ENCODE data around the gene GRID2. TPM values are rescaled to one million over a fixed set of nuclear protein-coding genes. Genes with fewer than 3 reads are reported as not detected.
"Not testable (repeated sequence)": the region's sequence is repeated elsewhere in the genome, so short reads cannot be mapped to it uniquely, and the experiment has no call there.

GRID2 gene
- total RNA-seq, 2 experiments from 2014 or later, result not detected

DNA sequence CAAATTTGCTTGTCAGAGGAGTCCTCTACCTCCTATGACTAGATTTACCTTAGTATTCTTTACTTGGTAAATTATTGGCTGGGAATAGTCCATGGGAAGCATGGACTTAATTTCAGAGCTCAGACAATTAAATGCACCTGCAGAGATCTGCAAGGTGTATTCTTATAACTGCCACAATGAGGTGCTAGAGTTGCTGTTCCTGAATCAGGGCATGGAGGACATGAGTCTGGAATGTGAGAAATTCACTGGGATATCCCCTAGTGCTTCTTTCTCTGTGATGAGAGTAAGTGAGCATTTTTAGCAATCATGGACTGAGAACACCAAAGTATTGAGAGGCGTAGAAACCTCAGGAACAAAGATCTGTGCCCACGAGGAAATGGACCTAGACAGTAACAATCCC is 32.9 kb upstream of the GRID2 start:
- CTCF ChIA-PET, result no interaction called here
- H3K4me3 Mint-ChIP-seq, result no peak overlapping the region
- DNase-seq, result no peak
- H3K36me3 Mint-ChIP-seq (ENCODE audit: low read depth), result no peaks in the 10 kb centered on the region
- peaks cover 4% of the 10 kb centered on the region for H3K9me3 Mint-ChIP-seq
- H3K4me1 Mint-ChIP-seq, result no peaks in the 10 kb centered on the region
- POLR2A ChIA-PET, result no interaction called here
- no peak overlapping the region for H3K27ac Mint-ChIP-seq
- H3K27me3 Mint-ChIP-seq, result no peaks in the 10 kb centered on the region

DNA sequence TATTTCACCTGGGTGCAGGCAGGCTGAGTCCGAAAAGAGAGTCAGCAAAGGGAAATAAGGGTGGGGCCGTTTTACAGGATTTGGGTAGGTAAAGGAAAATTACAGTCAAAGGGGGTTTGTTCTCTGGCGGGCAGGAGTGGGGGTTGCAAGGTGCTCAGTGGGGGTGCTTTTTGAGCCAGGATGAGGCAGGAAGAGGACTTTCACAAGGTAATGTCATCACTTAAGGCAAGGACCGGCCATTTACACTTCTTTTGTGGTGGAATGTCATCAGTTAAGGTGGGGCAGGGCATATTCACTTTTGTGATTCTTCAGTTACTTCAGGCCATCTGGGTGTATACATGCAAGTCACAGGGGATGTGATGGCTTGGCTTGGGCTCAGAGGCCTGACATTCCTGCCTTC is 32.2 kb upstream of the GRID2 start:
- H3K27me3 Mint-ChIP-seq; DNase-seq; H3K27ac Mint-ChIP-seq; H3K4me1 Mint-ChIP-seq; POLR2A ChIA-PET; CTCF ChIA-PET; H3K36me3 Mint-ChIP-seq (ENCODE audit: low read depth); H3K9me3 Mint-ChIP-seq; H3K4me3 Mint-ChIP-seq: not testable (repeated sequence)

GRCh38 chr4:92277057-92277881 is 26.5 kb upstream of the GRID2 start:
- H3K9me3 Mint-ChIP-seq; H3K36me3 Mint-ChIP-seq (ENCODE audit: low read depth); POLR2A ChIA-PET; DNase-seq; H3K4me3 Mint-ChIP-seq; H3K27ac Mint-ChIP-seq; CTCF ChIA-PET; H3K4me1 Mint-ChIP-seq; H3K27me3 Mint-ChIP-seq: not testable (repeated sequence)

DNA sequence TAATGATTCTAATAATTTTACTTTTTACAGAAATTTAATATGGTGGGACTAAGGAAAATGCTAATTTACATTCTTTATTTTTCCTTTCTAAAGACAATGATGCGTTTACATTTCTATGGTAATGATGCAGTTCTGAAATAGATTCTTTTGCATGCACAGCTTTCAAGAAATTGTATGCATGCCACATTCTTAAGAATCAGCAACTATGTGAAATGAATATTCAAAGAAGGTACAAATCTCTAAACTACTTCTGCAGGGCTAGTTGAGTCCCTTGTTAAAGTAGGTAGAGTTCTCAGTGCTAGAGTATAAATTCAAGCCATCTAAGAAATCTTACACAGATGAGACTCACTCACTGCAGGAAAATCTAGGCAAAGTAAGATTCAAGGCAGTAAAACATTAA is 24.5 kb upstream of the GRID2 start:
- DNase-seq, result no peak
- Mint-ChIP-seq H3K36me3 (ENCODE audit: low read depth) (no peaks in the 10 kb centered on the region), H3K27me3 (no peaks in the 10 kb centered on the region), H3K4me3 (no peak overlapping the region), H3K4me1 (no peaks in the 10 kb centered on the region), H3K9me3 (no peaks in the 10 kb centered on the region), H3K27ac (no peak overlapping the region)
- POLR2A ChIA-PET, result no interaction called here
- CTCF ChIA-PET, result no interaction called here

- no peaks in the 10 kb centered on the region for H3K9me3 Mint-ChIP-seq
- H3K27ac Mint-ChIP-seq, result no peak overlapping the region
- DNase-seq, result no peak
- peaks cover 10% of the 10 kb centered on the region for H3K27me3 Mint-ChIP-seq
- CTCF ChIA-PET, result interaction anchor here (0.6 kb wide), 1 partner anchor 1869 kb away, joined by 5 read pairs; no protein-coding TSS in a partner anchor
- no peaks in the 10 kb centered on the region for H3K36me3 Mint-ChIP-seq (ENCODE audit: low read depth)
- no peak overlapping the region for H3K4me3 Mint-ChIP-seq
- POLR2A ChIA-PET, result no interaction called here
- H3K4me1 Mint-ChIP-seq, result no peaks in the 10 kb centered on the region
Measured at GRCh38 chr4:92299152-92299551, 4.6 kb upstream of the GRID2 start.

DNA sequence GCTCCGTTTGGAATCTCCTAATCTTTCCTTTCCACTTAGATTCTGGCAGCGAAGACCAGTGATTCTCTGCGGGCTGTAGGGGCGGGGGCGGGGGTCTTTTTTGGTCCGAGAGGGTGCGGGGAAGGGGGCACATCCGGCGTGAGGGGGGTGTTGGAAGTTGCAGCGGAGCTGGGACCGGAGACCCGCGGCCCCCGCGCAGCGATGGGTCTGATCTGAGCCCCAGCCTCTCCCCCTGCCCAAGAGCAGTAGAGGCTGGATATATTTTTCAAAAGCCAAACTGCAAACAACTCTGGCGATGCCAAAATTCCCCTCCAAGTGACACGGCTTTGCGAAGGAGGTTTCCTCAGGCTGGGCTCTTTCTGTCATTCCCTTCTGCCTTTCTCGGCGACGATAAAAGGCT is 355 bp downstream of the GRID2 start:
- Mint-ChIP-seq H3K4me3 (no peak overlapping the region), H3K4me1 (peaks cover 1% of the 10 kb centered on the region), H3K27me3 (peaks cover 34% of the 10 kb centered on the region), H3K9me3 (no peaks in the 10 kb centered on the region), H3K36me3 (ENCODE audit: low read depth) (no peaks in the 10 kb centered on the region), H3K27ac (no peak overlapping the region)
- no peak for DNase-seq
- POLR2A ChIA-PET, result no interaction called here
- CTCF ChIA-PET, result no interaction called here

DNA sequence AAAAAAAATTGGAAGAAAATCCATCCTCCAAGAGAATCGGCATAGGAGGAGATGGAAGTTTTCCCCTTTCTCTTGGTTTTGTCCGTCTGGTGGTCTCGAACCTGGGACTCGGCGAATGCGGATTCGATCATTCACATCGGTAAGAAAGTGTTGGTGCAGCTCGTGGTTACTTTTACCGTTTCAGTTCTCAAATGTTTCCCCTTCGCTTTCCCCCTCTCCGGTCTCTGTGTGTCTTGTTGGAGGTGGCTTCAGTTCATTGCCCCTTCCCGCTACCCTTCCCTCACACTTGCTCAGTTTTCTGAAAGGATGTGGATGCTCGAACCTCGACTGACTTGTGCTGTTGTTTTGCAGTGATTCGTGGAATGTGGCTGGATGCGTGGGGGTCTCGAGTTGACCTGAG is 840 bp downstream of the GRID2 start:
- no peaks in the 10 kb centered on the region for H3K36me3 Mint-ChIP-seq (ENCODE audit: low read depth)
- H3K27ac Mint-ChIP-seq, result no peak overlapping the region
- peaks cover 1% of the 10 kb centered on the region for H3K4me1 Mint-ChIP-seq
- ChIA-PET POLR2A (no interaction called here), CTCF (no interaction called here)
- no peak overlapping the region for H3K4me3 Mint-ChIP-seq
- H3K9me3 Mint-ChIP-seq, result no peaks in the 10 kb centered on the region
- peaks cover 34% of the 10 kb centered on the region for H3K27me3 Mint-ChIP-seq
- no peak for DNase-seq

- no peak overlapping the region for H3K4me3 Mint-ChIP-seq
- H3K4me1 Mint-ChIP-seq, result peaks cover 1% of the 10 kb centered on the region
- POLR2A ChIA-PET, result no interaction called here
- no peak overlapping the region for H3K27ac Mint-ChIP-seq
- CTCF ChIA-PET, result no interaction called here
- H3K9me3 Mint-ChIP-seq, result no peaks in the 10 kb centered on the region
- H3K36me3 Mint-ChIP-seq (ENCODE audit: low read depth), result no peaks in the 10 kb centered on the region
- no peak for DNase-seq
- peaks cover 34% of the 10 kb centered on the region for H3K27me3 Mint-ChIP-seq
Measured at GRCh38 chr4:92305148-92305877, 1.5 kb downstream of the GRID2 start.

DNA sequence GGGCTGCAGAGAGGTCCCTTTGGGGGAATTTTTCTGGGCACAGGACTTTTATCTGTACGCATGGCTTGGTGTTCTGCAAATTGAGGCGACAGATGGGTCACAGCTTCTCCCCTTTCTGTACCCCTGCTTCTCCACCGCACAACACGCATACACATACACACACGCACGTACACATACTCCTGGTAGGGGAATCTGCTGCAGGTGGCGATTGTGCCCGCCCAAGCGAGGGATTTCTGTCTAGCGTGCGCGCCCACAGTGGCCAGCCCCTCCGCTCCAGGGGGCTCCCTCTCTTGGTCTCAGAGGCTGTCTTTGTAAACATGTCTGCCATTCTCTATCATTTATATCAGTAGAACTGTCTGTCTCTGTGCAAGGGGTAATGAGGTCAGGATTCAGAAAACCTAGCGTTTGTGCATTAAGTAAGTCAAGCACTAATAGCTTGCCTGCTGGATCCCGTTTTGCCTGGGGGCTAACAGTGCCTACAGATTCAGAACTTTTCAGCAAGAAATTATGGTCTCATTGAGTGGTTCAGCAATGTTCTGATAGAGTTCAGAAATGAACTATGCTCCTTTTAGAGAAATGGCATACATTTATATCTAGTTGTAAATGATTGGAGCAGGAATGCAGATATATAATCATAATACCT is 2.2 kb downstream of the GRID2 start:
- POLR2A ChIA-PET, result no interaction called here
- CTCF ChIA-PET, result no interaction called here
- DNase-seq, result no peak
- peaks cover 34% of the 10 kb centered on the region for H3K27me3 Mint-ChIP-seq
- H3K4me1 Mint-ChIP-seq, result peaks cover 1% of the 10 kb centered on the region
- H3K9me3 Mint-ChIP-seq, result no peaks in the 10 kb centered on the region
- no peak overlapping the region for H3K4me3 Mint-ChIP-seq
- H3K36me3 Mint-ChIP-seq (ENCODE audit: low read depth), result no peaks in the 10 kb centered on the region
- H3K27ac Mint-ChIP-seq, result no peak overlapping the region

DNA sequence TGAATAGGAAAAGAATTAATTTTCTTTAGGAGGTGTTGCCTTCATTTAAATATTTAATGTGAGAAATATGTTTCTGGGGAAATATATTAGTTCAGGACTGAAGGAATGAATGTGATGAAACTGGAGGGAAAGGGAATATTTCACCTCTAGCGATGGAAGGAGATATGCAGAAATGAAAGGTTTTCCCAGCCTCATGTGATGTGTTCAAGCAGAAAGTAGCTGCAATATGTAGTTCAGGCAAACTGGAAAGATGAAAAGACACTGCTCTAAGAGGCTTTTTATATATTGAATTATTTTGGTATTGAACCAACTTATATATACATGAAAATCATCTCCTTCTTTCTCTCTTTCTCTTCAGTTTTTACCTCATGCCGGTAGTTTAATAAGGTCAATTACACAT is 3.4 kb downstream of the GRID2 start:
- H3K4me3 Mint-ChIP-seq, result no peak overlapping the region
- H3K9me3 Mint-ChIP-seq, result no peaks in the 10 kb centered on the region
- POLR2A ChIA-PET, result no interaction called here
- DNase-seq, result no peak
- peaks cover 1% of the 10 kb centered on the region for H3K4me1 Mint-ChIP-seq
- CTCF ChIA-PET, result no interaction called here
- H3K27me3 Mint-ChIP-seq, result peaks cover 34% of the 10 kb centered on the region
- no peaks in the 10 kb centered on the region for H3K36me3 Mint-ChIP-seq (ENCODE audit: low read depth)
- no peak overlapping the region for H3K27ac Mint-ChIP-seq

GRCh38 chr4:92307866-92308265 is 4.1 kb downstream of the GRID2 start:
- no peak for DNase-seq
- Mint-ChIP-seq H3K27me3 (peaks cover 28% of the 10 kb centered on the region), H3K27ac (no peak overlapping the region), H3K4me1 (peaks cover 1% of the 10 kb centered on the region), H3K9me3 (no peaks in the 10 kb centered on the region), H3K36me3 (ENCODE audit: low read depth) (no peaks in the 10 kb centered on the region), H3K4me3 (no peak overlapping the region)
- ChIA-PET CTCF (no interaction called here), POLR2A (no interaction called here)

DNA sequence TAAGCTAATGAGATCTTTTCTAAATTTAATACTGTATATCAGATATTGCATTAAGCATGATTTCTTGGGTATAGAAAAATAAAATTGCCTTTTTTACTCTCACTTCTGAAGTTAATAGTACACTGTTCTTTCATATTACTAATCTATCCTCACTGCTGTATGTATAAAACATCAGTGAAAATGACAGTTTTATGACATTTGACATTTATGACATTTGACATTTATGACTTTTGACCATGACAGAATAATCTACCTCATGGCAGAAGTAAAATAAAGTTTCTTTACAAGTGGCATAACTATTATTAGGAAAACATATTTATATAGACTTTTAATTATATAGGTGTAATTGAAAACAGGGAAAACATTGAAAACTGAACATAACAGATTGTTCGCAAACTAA is 13.3 kb downstream of the GRID2 start:
- POLR2A ChIA-PET, result no interaction called here
- Mint-ChIP-seq H3K36me3 (ENCODE audit: low read depth) (no peaks in the 10 kb centered on the region), H3K9me3 (no peaks in the 10 kb centered on the region), H3K4me1 (no peaks in the 10 kb centered on the region), H3K27ac (no peak overlapping the region), H3K27me3 (no peaks in the 10 kb centered on the region), H3K4me3 (no peak overlapping the region)
- CTCF ChIA-PET, result no interaction called here
- no peak for DNase-seq

DNA sequence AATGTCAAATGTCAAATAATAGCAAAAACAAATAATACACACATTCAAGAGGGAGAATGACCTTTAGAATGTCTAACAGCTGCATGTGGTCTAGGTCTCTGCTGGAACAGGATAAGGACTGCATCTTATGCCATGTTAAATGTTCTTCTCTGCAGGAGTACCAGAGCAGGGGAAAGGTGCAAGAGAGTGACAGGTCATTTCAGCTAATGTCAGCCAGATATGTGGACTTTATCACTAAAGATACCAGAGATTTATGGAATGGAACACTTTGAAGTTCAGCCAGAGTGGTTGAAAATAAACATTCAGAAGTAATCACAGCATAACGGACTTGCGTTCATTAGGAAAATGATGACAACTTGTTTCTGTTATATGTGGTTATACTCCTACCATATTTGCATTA is 24.3 kb downstream of the GRID2 start:
- Mint-ChIP-seq H3K27ac (no peak overlapping the region), H3K4me3 (no peak overlapping the region), H3K4me1 (no peaks in the 10 kb centered on the region), H3K36me3 (ENCODE audit: low read depth) (no peaks in the 10 kb centered on the region), H3K9me3 (no peaks in the 10 kb centered on the region), H3K27me3 (no peaks in the 10 kb centered on the region)
- no peak for DNase-seq
- ChIA-PET POLR2A (no interaction called here), CTCF (no interaction called here)

GRCh38 chr4:92333016-92333415 is 29.2 kb downstream of the GRID2 start:
- POLR2A ChIA-PET, result no interaction called here
- H3K36me3 Mint-ChIP-seq (ENCODE audit: low read depth), result no peaks in the 10 kb centered on the region
- H3K4me1 Mint-ChIP-seq, result no peaks in the 10 kb centered on the region
- no peaks in the 10 kb centered on the region for H3K27me3 Mint-ChIP-seq
- no peak overlapping the region for H3K27ac Mint-ChIP-seq
- no peak for DNase-seq
- H3K9me3 Mint-ChIP-seq, result no peaks in the 10 kb centered on the region
- CTCF ChIA-PET, result no interaction called here
- no peak overlapping the region for H3K4me3 Mint-ChIP-seq

Measured in activated CD4-positive, alpha-beta memory T cell treated with anti-CD3 and anti-CD28 coated beads, Interleukin-2, amount 10 ng/mL, durations not matched to agents 7 days and 5 days (primary cell).